Measurements from ENCODE around the gene C2CD3.

DNA sequence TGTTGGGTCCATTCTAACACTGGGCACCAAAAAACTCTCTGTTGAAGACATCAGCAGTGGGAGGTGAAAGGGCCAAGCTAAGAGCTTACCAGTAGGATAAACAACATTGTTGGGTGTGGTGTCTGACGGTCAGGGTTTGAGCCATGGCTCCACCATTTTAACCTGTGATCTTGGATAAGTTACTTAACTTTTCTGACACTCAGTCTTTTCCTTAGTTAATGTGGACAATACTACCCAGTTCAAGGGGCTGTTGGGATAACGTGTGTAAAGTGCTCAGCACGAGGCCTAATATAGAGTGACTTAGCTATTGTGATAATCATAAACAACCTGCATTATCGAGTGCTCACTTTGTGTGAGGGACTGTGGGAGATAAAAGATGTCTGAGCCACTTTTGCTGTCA, 168.0 kb downstream of the C2CD3 start:
- TF ChIP-seq, protein P1, sequence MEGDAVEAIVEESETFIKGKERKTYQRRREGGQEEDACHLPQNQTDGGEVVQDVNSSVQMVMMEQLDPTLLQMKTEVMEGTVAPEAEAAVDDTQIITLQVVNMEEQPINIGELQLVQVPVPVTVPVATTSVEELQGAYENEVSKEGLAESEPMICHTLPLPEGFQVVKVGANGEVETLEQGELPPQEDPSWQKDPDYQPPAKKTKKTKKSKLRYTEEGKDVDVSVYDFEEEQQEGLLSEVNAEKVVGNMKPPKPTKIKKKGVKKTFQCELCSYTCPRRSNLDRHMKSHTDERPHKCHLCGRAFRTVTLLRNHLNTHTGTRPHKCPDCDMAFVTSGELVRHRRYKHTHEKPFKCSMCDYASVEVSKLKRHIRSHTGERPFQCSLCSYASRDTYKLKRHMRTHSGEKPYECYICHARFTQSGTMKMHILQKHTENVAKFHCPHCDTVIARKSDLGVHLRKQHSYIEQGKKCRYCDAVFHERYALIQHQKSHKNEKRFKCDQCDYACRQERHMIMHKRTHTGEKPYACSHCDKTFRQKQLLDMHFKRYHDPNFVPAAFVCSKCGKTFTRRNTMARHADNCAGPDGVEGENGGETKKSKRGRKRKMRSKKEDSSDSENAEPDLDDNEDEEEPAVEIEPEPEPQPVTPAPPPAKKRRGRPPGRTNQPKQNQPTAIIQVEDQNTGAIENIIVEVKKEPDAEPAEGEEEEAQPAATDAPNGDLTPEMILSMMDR (IDR thresholded peaks at IDR 0.05 in 8 of 11, conservative IDR thresholded peaks at IDR 0.05 in 3 of 11) = no peak
- no peak for TF ChIP-seq POLR2A (IDR thresholded peaks at IDR 0.05)
